ENCODE data around the gene HOXB6.

HOXB6 gene

GRCh38 chr17:48551596-48552465 lies 53.0 kb downstream of the HOXB6 start:
- DNase-seq = no peak

GRCh38 chr17:48551214-48551555 lies 53.6 kb downstream of the HOXB6 start:
- DNase-seq = no peak

GRCh38 chr17:48550502-48551213 lies 54.1 kb downstream of the HOXB6 start:
- no peak for DNase-seq

GRCh38 chr17:48549914-48550501 lies 54.8 kb downstream of the HOXB6 start:
- no peak for DNase-seq

- no peak for DNase-seq
These were observed 55.5 kb downstream of the HOXB6 start for GRCh38 chr17:48549281-48549630.

GRCh38 chr17:48548523-48549280 lies 56.1 kb downstream of the HOXB6 start:
- no peak for DNase-seq

GRCh38 chr17:48547808-48548522 lies 56.8 kb downstream of the HOXB6 start:
- no peak for DNase-seq

- no peak for DNase-seq
These were observed 57.6 kb downstream of the HOXB6 start for GRCh38 chr17:48546924-48547807.

GRCh38 chr17:48546137-48546923 lies 58.5 kb downstream of the HOXB6 start:
- no peak for DNase-seq
